22Rv1 (cell line): ENCODE results near the gene PCDHGA7.
"Not testable (repeated sequence)": the region's sequence is repeated elsewhere in the genome, so short reads cannot be mapped to it uniquely, and the experiment has no call there.

ENCODE experiments used
- ZFX ChIP-seq: fragments of 450-650 bp; IDR thresholded peaks from 2 replicates; pipeline ENCODE4 v1.6.1; 2017; ENCODE audit warnings: antibody characterized with exemption, borderline replicate concordance
- TF ChIP-seq, protein P1 (sequence below): fragments of 450-650 bp; IDR thresholded peaks from 2 replicates; pipeline ENCODE4 v1.5.1; 2017; ENCODE audit warnings: mild to moderate bottlenecking

DNA sequence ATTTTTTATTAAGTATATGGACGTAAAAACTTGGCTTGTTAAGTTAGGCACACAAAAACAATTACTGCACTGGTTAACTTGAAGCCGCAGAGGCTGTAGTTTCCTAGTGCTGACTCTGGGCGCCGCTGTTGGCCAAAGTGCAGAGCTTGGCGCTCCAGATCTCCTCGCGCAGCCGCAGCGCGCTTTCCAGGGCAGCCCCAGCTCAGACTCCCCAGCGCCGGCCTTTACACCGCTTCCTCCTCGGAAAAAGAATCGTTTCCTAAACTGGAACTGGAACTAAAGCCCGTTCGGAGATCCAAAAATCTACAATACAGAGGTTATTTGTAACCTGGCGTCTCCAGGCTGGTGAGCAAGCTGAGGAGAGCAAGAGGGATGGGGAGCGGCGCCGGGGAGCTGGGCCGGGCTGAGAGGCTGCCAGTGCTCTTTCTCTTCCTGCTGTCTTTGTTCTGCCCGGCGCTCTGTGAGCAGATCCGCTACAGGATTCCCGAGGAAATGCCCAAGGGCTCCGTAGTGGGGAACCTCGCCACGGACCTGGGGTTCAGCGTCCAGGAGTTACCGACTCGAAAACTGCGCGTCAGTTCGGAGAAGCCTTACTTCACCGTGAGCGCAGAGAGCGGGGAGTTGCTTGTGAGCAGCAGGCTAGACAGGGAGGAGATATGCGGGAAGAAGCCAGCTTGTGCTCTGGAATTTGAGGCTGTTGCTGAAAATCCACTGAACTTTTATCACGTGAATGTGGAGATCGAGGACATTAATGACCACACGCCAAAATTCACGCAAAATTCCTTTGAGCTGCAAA is 15.4 kb downstream of the PCDHGA7 start, which contains the start of gene PCDHGB5:
- TF ChIP-seq, protein P1, sequence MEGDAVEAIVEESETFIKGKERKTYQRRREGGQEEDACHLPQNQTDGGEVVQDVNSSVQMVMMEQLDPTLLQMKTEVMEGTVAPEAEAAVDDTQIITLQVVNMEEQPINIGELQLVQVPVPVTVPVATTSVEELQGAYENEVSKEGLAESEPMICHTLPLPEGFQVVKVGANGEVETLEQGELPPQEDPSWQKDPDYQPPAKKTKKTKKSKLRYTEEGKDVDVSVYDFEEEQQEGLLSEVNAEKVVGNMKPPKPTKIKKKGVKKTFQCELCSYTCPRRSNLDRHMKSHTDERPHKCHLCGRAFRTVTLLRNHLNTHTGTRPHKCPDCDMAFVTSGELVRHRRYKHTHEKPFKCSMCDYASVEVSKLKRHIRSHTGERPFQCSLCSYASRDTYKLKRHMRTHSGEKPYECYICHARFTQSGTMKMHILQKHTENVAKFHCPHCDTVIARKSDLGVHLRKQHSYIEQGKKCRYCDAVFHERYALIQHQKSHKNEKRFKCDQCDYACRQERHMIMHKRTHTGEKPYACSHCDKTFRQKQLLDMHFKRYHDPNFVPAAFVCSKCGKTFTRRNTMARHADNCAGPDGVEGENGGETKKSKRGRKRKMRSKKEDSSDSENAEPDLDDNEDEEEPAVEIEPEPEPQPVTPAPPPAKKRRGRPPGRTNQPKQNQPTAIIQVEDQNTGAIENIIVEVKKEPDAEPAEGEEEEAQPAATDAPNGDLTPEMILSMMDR, result not testable (repeated sequence)
- TF ChIP-seq ZFX, result not testable (repeated sequence)
